HG02852 (cell line): ENCODE data around the gene CRYAA.

ENCODE experiments used
- ATAC-seq: cut with Tn5 transposase; IDR thresholded peaks from one replicate; pipeline ENCODE4 v1.9.1; 2021; ENCODE audit warnings: mild to moderate bottlenecking, moderate library complexity; ENCODE audit not compliant: unreplicated experiment

Gene CRYAA

GRCh38 chr21:43198376-43198775 lies 29.6 kb downstream of the CRYAA start:
- ATAC-seq: no peak

- ATAC-seq: no peak
Measured at GRCh38 chr21:43201491-43201890, 32.7 kb downstream of the CRYAA start.

- no peak for ATAC-seq
Measured at GRCh38 chr21:43203591-43203990, 34.8 kb downstream of the CRYAA start.

- ATAC-seq: no peak
Measured at GRCh38 chr21:43204638-43205037, 35.8 kb downstream of the CRYAA start.

- ATAC-seq: no peak
Measured at GRCh38 chr21:43206231-43207042, 37.6 kb downstream of the CRYAA start.

- ATAC-seq: no peak
Measured at GRCh38 chr21:43207043-43207315, 38.2 kb downstream of the CRYAA start.

- ATAC-seq: no peak
Measured at GRCh38 chr21:43207868-43208267, 39.1 kb downstream of the CRYAA start.

GRCh38 chr21:43208561-43209332 lies 39.9 kb downstream of the CRYAA start:
- no peak for ATAC-seq

- ATAC-seq: no peak
Measured at GRCh38 chr21:43209575-43210453, 41.0 kb downstream of the CRYAA start.

- ATAC-seq: no peak
Measured at GRCh38 chr21:43210454-43211071, 41.8 kb downstream of the CRYAA start.

GRCh38 chr21:43211072-43211759 lies 42.4 kb downstream of the CRYAA start:
- no peak for ATAC-seq

- no peak for ATAC-seq
Measured at GRCh38 chr21:43211760-43212115, 42.9 kb downstream of the CRYAA start.
